ENCODE results near the gene DNAH14. TPM values are rescaled to one million over a fixed set of nuclear protein-coding genes. Genes with fewer than 3 reads are reported as not detected.

DNAH14 gene
- total and polyA plus RNA-seq, 2 of the 8 experiments (the other 6 are each of a cell fraction or from before 2014, with no cell fraction given), result 8.4 to 40.7 TPM

- POLR2A ChIA-PET (ENCODE audit: partially characterized antibody), result interaction anchor here (0.7 kb wide), 1 partner anchor 64 kb away, joined by 5 read pairs; no protein-coding TSS in a partner anchor
- H2AFZ ChIP-seq (ENCODE audit: low read length), result peak overlapping the region; percentile 60
- 69% methylated on average over 5 of the region's 5 CpGs; no CpG with 5 or more reads in 1 of the 2 experiments for WGBS, 2 experiments (ENCODE audit: extremely low coverage in 1 of 2, insufficient coverage in 1 of 2, insufficient read length in 1 of 2, insufficient replicate concordance in 2 of 2, low coverage in 1 of 2, low lambda C conversion rate in 2 of 2, missing lambda C conversion rate in 1 of 2)
Observed at GRCh38 chr1:225146478-225146877, 217.0 kb downstream of the DNAH14 start.

More at GRCh38 chr1:225146478-225146877, 217.0 kb downstream of the DNAH14 start:
- Histone ChIP-seq H2BK20ac (ENCODE audit: low read length) (no peak overlapping the region), H2BK5ac (ENCODE audit: low read depth, low read length) (no peak overlapping the region), H4K8ac (ENCODE audit: extremely low read depth, insufficient read depth, low read length) (no peak overlapping the region), H4K91ac (replicated peaks; ENCODE audit: insufficient read length, low read length) (no peak overlapping the region), H3K14ac (ENCODE audit: insufficient read length) (no peak overlapping the region), H3K4me1 (replicated peaks in 1 of 4; ENCODE audit: control insufficient read depth in 3 of 4, insufficient read depth in 4 of 4, low read length in 3 of 4) (peaks cover 0 to 2% (median 1%) of the 10 kb centered on the region in 4 experiments; a peak in 1 of 7 replicates), H3K9ac (replicated peaks in 1 of 4; ENCODE audit: extremely low read depth in 1 of 4, low read depth in 3 of 4, low read length in 3 of 4) (no peak overlapping the region), H3K79me2 (ENCODE audit: control insufficient read depth in 1 of 2, insufficient read depth in 2 of 2, low read length in 2 of 2) (no peaks in the 10 kb centered on the region), H3K18ac (ENCODE audit: extremely low read depth, low read length) (no peak overlapping the region), H3K4ac (replicated peaks; ENCODE audit: insufficient read length, low read depth, low read length) (no peak overlapping the region), H3K36me3 (ENCODE audit: control insufficient read depth in 2 of 4, insufficient read depth in 4 of 4, low read length in 3 of 4) (no peaks in the 10 kb centered on the region), H2BK12ac (ENCODE audit: low read depth, low read length) (no peak overlapping the region), H2AK5ac (ENCODE audit: low read depth, low read length) (no peak overlapping the region), H3K4me3 (ENCODE audit: extremely low read depth in 1 of 4, insufficient read depth in 2 of 4, low read depth in 3 of 4, low read length in 4 of 4) (no peak overlapping the region), H3K56ac (replicated peaks; ENCODE audit: insufficient read length, low read depth, low read length) (no peak overlapping the region), H3K23ac (ENCODE audit: insufficient read length) (no peak overlapping the region), H2BK120ac (replicated peaks; ENCODE audit: low read depth, low read length) (no peak overlapping the region), H3K9me3 (ENCODE audit: insufficient read depth in 2 of 2, low read depth in 1 of 2, low read length in 1 of 2) (no peaks in the 10 kb centered on the region), H4K5ac (ENCODE audit: insufficient read length, low read depth, low read length) (no peak overlapping the region), H3K27me3 (replicated peaks in 1 of 4; ENCODE audit: control insufficient read depth in 3 of 4, extremely low read depth in 1 of 4, insufficient read depth in 3 of 4, low read length in 3 of 4) (no peaks in the 10 kb centered on the region), H3K4me2 (ENCODE audit: insufficient read depth in 1 of 2, low read depth in 2 of 2, low read length in 2 of 2) (no peak overlapping the region), H2BK15ac (ENCODE audit: low read length) (no peak overlapping the region), H4K20me1 (replicated peaks in 1 of 2; ENCODE audit: control insufficient read depth in 1 of 2, insufficient read depth in 2 of 2, low read length in 2 of 2) (no peaks in the 10 kb centered on the region), H3K79me1 (ENCODE audit: low read depth, low read length) (no peaks in the 10 kb centered on the region), H3K23me2 (ENCODE audit: low read depth, low read length) (no peaks in the 10 kb centered on the region; the same call in 1 of the 2 replicates), H3K27ac (ENCODE audit: low read depth, low read length) (no peak overlapping the region)
- TF ChIP-seq SAP30 (IDR thresholded peaks at IDR 0.05; ENCODE audit: insufficient read depth, insufficient replicate concordance, low read length), result no peak
- TF ChIP-seq TBP (IDR thresholded peaks at IDR 0.05; ENCODE audit: low read depth, low read length), result no peak
- TF ChIP-seq KDM4A (IDR thresholded peaks at IDR 0.05; ENCODE audit: low read depth, low read length, severe bottlenecking), result no peak
- no peak for TF ChIP-seq TCF12 (IDR thresholded peaks at IDR 0.05; ENCODE audit: low read depth, low read length)
- no peak for TF ChIP-seq HDAC2 (IDR thresholded peaks at IDR 0.05; ENCODE audit: borderline replicate concordance in 1 of 2, low read depth in 2 of 2, low read length in 2 of 2)
- no peak for TF ChIP-seq GABPA (IDR thresholded peaks at IDR 0.05; ENCODE audit: borderline replicate concordance, insufficient read depth, low read length)
- TF ChIP-seq ASH2L (IDR thresholded peaks at IDR 0.05; ENCODE audit: low read length), result no peak
- TF ChIP-seq RBBP5 (IDR thresholded peaks at IDR 0.05; ENCODE audit: borderline replicate concordance, low read depth, low read length), result no peak
- TF ChIP-seq EGR1 (IDR thresholded peaks at IDR 0.05; ENCODE audit: borderline replicate concordance, low read depth, low read length), result no peak
- no peak for TF ChIP-seq GTF2F1 (IDR thresholded peaks at IDR 0.05; ENCODE audit: borderline replicate concordance, low read depth, low read length)
- no peak for TF ChIP-seq CTBP2 (IDR thresholded peaks at IDR 0.05; ENCODE audit: borderline replicate concordance, insufficient read depth, insufficient read length, low read length)
- no peak for TF ChIP-seq SIN3A (conservative IDR thresholded peaks at IDR 0.05 in 1 of 2, IDR thresholded peaks at IDR 0.05 in 1 of 2; ENCODE audit: low read depth in 1 of 2, low read length in 2 of 2)
- CTCF ChIA-PET (ENCODE audit: partially characterized antibody), result no interaction called here
- DNase-seq (ENCODE audit: low read depth in 1 of 2, low spot score in 2 of 2), result peak in 1 of 2 experiments; percentile 7
- no peak for FAIRE-seq

All from H1 (cell line).